ENCODE results near the gene HLA-DQA1.
"Not testable (repeated sequence)": the region's sequence is repeated elsewhere in the genome, so short reads cannot be mapped to it uniquely, and the experiment has no call there.

Gene HLA-DQA1

DNA sequence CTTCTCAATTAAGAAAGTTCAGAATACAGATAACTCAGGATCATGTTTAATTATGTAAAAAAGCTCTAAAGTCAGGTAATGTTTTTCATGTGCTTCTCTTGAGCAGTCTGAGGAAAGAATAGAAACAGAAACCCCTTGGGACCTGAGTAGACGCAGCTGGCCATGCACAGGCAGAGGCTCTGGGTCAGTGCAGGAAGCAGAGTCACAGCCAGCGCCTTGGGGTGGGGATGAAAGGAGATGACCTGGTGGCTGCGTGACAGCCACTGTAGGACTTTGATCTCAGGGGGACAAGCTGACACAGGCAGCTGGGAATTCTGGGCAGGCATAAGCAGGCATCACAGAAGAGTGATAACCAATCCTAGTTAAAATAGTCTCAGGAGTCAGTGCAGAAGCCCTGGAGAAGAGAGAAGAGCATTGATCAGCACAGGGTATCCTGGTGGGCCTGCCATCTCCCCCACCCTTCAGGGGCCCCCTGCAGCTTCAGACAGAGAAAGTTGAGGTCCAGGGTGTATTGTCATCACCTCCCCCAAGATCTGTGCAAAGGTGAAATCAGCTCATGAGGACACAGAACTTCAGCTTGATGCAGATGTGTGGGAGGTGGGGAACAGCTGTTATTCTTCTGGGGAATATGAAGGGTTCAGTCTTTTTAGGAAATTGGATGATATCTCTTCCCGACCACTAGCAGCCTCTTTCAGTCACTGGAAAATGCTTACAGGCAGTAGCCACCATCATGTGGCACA is 22.8 kb downstream of the HLA-DQA1 start:
- DNase-seq: no peak

DNA sequence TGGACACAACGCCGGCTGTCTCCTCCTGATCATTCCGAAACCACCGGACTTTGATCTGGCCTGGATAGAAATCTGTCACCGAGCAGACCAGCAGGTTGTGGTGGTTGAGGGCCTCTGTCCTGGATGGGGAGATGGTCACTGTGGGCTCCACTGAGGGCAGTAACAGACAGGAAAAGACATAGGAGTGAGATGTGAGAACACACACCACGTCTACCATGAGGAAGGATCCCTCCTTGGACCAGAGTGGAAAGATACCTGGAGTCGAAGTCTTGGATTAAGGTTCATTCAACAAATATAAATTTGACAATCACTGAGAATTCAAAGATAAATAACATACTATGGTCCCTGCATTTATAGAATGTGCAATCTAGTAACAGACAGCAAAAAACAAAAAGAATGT is 24.9 kb downstream of the HLA-DQA1 start:
- DNase-seq: no peak

GRCh38 chr6:32662836-32663235 is 25.6 kb downstream of the HLA-DQA1 start:
- no peak for DNase-seq

DNA sequence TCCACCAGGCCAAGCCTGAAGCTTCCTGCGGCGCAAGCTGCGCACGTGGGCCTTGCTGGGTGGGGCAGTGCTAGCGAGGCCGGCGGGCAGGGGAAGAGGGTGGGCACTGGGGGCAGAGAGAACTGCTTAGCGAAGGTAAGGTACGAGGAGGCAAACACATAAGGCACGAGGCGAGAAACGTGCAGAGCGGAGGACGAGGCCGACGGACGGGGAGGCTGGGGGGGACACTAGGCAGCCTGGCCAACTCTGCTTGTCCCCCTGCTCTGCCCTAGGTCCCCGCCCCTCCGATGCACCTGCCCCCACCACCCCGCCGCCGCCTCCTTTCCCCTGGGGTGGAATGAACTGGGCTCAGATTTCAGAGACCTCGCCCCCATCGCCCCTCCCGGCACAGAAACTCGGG is 27.1 kb downstream of the HLA-DQA1 start:
- no peak for DNase-seq

DNA sequence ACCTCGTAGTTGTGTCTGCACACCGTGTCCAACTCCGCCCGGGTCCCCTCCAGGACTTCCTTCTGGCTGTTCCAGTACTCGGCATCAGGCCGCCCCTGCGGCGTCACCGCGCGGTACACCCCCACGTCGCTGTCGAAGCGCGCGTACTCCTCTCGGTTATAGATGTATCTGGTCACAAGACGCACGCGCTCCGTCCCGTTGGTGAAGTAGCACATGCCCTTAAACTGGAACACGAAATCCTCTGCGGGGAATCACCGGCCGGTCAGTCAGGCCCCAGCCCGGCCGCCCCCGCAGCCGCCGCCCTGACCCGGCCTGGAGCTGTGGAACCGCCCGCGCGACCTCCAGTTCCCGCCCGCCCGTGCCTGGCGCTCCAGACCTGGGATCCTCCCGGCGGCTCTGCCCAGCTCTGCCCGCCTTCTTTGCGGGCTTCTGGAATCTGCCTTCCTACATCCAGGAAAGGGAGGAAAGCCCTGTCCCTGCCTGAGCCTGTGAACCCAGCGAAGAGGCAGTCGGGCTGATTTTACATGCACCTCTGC is 27.7 kb downstream of the HLA-DQA1 start:
- DNase-seq: no peak

GRCh38 chr6:32665661-32666060 is 28.5 kb downstream of the HLA-DQA1 start:
- no peak for DNase-seq

- DNase-seq: peak; percentile 64
These were observed 29.5 kb downstream of the HLA-DQA1 start, which contains the start of gene HLA-DQB1 for GRCh38 chr6:32666420-32667300. TSS of gene HLA-DQB1 (minus strand) at chr6:32666657. CDS start at chr6:32666607, 50 bp downstream.

GRCh38 chr6:32668226-32668747 is 31.1 kb downstream of the HLA-DQA1 start:
- DNase-seq: no peak

- no peak for DNase-seq
These were observed 32.0 kb downstream of the HLA-DQA1 start for GRCh38 chr6:32669240-32669639.

- DNase-seq: no peak
These were observed 32.7 kb downstream of the HLA-DQA1 start for GRCh38 chr6:32669893-32670292.

- not testable (repeated sequence) for DNase-seq
These were observed 34.7 kb downstream of the HLA-DQA1 start for GRCh38 chr6:32671908-32672307.

DNA sequence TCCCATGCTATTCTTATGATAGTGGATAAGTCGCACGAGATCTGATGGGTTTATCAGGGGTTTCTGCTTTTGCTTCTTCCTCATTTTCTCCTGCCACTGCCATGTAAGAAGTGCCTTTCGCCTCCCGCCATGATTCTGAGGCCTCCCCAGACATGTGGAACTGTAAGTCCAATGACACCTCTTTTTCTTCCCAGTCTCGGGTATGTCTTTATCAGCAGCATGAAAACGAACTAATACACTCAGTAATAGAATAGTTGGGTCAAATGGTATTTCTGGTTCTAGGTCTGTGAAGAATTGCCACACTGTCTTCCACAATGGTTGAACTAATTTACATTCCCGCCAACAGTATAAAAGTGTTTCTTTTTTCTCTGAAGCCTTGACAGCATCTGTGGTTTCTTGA is 36.9 kb downstream of the HLA-DQA1 start:
- not testable (repeated sequence) for DNase-seq

DNA sequence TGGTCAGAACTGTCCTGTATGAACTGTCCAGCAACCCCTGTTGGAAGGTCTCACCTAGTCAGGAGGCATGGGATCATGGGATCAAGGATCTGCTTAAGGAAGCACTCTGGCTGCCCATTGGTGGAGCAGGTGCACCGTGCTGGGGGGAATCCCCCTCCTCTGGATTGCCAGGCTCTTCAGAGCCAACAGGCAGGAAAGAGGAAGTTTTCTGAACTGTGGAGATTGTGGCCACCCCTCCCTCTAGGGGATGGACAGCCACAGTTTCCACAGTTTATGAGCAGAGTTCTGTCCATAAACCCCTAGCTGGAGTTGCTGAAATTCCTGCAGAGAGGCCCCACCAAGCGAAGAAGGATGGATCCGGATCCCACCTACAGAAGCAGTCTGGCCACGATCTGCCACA is 42.3 kb downstream of the HLA-DQA1 start:
- no peak for DNase-seq

GRCh38 chr6:32680055-32680454 is 42.8 kb downstream of the HLA-DQA1 start:
- no peak for DNase-seq

- no peak for DNase-seq
These were observed 47.0 kb downstream of the HLA-DQA1 start for GRCh38 chr6:32684246-32684645.

DNA sequence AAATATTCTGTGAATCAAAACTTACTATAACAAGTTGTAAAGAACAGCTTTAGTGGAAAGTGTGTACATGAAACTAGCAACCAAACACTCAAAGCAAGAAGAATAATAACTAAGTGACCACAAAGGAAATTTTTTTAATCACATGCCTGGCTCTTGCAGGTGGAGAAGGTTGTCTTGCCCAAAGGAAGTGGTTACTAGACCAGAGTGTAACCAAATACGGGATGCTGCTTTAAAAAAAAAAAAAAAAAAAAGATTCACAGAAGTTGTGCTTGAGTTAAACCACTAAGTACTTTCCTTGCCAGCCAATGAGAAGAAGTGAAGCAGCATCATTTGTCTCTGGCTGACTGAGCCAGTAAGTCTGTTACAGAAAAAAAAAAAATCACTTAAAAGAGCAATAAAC is 48.4 kb downstream of the HLA-DQA1 start:
- no peak for DNase-seq

DNA sequence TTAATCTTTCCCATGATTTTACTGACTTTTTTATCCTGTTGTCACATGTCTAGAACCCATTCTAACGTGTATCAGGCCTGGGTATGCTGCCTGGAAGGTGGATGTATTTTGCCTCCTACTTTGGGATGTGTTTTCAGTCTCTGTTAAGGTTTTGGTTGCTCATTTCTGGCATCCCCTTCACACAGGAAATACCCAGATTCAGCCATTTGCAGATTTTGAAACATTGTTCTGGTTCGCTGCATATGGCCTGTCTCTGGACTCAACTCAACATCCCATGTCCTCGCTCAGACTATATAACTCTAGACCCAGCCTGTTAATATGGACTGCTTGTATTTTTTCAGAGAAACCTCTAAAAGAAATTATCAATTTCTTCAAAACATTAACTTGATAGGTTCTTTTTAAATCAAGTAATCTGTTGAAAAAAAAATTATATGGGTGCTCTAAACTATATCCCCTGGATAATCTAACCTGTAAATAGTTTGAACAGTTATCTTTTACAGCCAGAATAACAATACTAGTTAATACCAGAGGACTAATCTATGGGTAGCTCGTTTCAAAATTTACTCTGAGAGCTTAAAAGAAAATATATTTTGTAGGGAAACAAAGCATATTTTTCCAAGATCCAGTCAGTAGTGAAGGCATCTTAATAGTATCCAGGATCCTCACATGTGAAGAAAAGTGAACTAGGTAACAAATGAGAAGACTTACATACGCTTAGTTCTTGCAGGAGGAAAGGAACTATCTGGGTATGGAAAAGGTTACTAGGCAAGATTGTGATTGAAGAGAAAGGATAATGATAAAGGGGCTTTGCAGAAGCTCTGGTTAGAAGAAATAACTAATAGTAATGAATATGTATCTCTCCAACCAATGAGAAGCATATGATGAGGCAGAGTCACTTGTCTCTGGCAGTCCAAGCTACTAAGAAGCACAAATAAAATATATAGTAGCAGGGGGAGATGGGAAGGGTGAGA is 52.6 kb downstream of the HLA-DQA1 start:
- DNase-seq: no peak

DNA sequence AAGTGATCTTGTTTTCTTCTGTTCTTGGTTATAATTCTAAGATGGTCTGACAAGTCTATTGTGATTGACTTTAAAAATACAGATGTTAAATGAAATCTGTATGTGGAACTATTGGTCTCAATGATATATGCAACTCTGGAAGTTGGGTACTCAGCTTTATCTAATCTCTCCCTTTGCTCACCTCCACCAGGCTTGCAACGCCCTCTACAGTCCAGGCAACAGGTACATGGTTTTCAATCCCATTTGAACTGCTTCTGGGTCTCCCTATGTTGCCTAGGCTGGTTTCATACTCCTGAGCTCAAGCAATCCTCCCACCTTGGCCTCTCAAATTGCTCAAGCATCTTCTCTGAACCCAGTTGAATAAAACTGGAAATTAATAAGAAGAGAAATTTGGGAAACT is 54.8 kb downstream of the HLA-DQA1 start:
- DNase-seq: no peak
